ENCODE measurements around the gene MLH1. TPM values are rescaled to one million over a fixed set of nuclear protein-coding genes. Genes with fewer than 3 reads are reported as not detected.

MLH1 gene
- total RNA-seq, 1 donor from 2014 or later, result 45.6 TPM

GRCh38 chr3:37087870-37088269 is 94.6 kb downstream of the MLH1 start:
- no peak for DNase-seq (ENCODE audit: low read depth)

GRCh38 chr3:37092484-37092883 is 99.2 kb downstream of the MLH1 start:
- DNase-seq (ENCODE audit: low read depth), result no peak

- no peak for DNase-seq (ENCODE audit: low read depth)
Observed at GRCh38 chr3:37093481-37093880, 100.2 kb downstream of the MLH1 start.

GRCh38 chr3:37094636-37095035 is 101.3 kb downstream of the MLH1 start:
- DNase-seq (ENCODE audit: low read depth), result no peak

- peak; percentile 53 for DNase-seq (ENCODE audit: low read depth)
Observed at GRCh38 chr3:37096288-37096687, 103.0 kb downstream of the MLH1 start.

GRCh38 chr3:37096975-37097374 is 103.7 kb downstream of the MLH1 start:
- DNase-seq (ENCODE audit: low read depth), result no peak

- no peak for DNase-seq (ENCODE audit: low read depth)
Observed at GRCh38 chr3:37097776-37098175, 104.5 kb downstream of the MLH1 start.

GRCh38 chr3:37098884-37099283 is 105.6 kb downstream of the MLH1 start:
- DNase-seq (ENCODE audit: low read depth), result no peak

- DNase-seq (ENCODE audit: low read depth), result no peak
Observed at GRCh38 chr3:37099469-37099868, 106.2 kb downstream of the MLH1 start.

- DNase-seq (ENCODE audit: low read depth), result no peak
Observed at GRCh38 chr3:37100411-37100810, 107.1 kb downstream of the MLH1 start.

Other genes starting within 250 kb of the MLH1 start
- gene DCLK3, start 229.0 kb upstream of the MLH1 start, total RNA-seq, result not detected in 2 replicates
- 7.5 and 8.7 TPM in 2 replicates for gene TRANK1, start 48.5 kb upstream of the MLH1 start, total RNA-seq
- gene EPM2AIP1, start 387 bp upstream of the MLH1 start, total RNA-seq, result 19.7 and 22.1 TPM in 2 replicates
- gene LRRFIP2, start 181.1 kb downstream of the MLH1 start, total RNA-seq, result 64.0 and 87.2 TPM in 2 replicates
- 212 and 319 TPM in 2 replicates for gene GOLGA4, start 249.8 kb downstream of the MLH1 start, total RNA-seq

All from myocyte (in vitro differentiated cells).